Fibroblast of pulmonary artery (primary cell): Measurements from ENCODE around the gene PCDHGA12.
"Not testable (repeated sequence)": the region's sequence is repeated elsewhere in the genome, so short reads cannot be mapped to it uniquely, and the experiment has no call there.

Source experiments
- DNase-seq: peaks from one replicate; pipeline ENCODE4 v3.0.0-alpha.2; 2010; ENCODE audit warnings: low read depth
- H3K4me3 ChIP-seq: replicated peaks from 2 replicates; pipeline ENCODE4 v1.5.1; 2011; ENCODE audit warnings: low read depth, mild to moderate bottlenecking, control low read depth, low read length, moderate library complexity
- TF ChIP-seq, protein P1 (sequence below): IDR thresholded peaks from 2 replicates; pipeline ENCODE4 v1.5.1; 2011; ENCODE audit warnings: mild to moderate bottlenecking, control low read depth, low read length, inconsistent platforms; ENCODE audit errors: missing control alignments

Gene PCDHGA12

DNA sequence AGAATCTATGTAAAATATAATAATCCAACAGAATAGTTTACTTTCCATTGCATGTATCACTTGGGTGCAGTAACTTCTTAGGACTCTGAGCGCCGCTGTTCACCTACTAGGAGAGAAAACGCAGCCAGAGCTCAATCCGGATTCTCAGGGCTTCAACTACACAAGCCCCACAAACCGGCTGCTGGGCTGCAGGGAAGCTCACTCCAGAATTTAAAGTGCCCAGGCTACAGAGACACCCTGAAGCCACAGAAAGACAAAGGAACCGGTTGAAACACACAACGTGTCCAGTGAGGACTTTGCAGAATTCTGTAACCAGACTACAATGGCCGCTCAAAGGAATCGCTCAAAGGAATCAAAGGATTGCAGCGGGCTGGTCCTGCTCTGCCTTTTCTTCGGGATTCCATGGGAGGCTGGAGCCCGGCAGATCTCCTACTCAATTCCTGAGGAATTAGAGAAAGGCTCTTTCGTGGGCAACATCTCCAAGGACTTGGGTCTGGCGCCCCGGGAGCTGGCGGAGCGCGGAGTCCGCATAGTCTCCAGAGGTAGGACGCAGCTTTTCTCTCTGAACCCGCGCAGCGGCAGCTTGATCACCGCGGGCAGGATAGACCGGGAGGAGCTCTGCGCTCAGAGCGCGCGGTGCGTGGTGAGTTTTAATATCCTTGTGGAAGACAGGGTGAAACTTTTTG is 17.3 kb upstream of the PCDHGA12 start, which contains the start of gene PCDHGA10:
Gene PCDHGA10 (plus strand): TSS at position 134 of the 686 bp plus-strand sequence. CDS start 189 bp downstream, at position 323.
- H3K4me3 ChIP-seq = peak within 1 kb of the TSS; percentile 58
- TF ChIP-seq, protein P1, sequence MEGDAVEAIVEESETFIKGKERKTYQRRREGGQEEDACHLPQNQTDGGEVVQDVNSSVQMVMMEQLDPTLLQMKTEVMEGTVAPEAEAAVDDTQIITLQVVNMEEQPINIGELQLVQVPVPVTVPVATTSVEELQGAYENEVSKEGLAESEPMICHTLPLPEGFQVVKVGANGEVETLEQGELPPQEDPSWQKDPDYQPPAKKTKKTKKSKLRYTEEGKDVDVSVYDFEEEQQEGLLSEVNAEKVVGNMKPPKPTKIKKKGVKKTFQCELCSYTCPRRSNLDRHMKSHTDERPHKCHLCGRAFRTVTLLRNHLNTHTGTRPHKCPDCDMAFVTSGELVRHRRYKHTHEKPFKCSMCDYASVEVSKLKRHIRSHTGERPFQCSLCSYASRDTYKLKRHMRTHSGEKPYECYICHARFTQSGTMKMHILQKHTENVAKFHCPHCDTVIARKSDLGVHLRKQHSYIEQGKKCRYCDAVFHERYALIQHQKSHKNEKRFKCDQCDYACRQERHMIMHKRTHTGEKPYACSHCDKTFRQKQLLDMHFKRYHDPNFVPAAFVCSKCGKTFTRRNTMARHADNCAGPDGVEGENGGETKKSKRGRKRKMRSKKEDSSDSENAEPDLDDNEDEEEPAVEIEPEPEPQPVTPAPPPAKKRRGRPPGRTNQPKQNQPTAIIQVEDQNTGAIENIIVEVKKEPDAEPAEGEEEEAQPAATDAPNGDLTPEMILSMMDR = peak; percentile 75
- peak; percentile 84 for DNase-seq

DNA sequence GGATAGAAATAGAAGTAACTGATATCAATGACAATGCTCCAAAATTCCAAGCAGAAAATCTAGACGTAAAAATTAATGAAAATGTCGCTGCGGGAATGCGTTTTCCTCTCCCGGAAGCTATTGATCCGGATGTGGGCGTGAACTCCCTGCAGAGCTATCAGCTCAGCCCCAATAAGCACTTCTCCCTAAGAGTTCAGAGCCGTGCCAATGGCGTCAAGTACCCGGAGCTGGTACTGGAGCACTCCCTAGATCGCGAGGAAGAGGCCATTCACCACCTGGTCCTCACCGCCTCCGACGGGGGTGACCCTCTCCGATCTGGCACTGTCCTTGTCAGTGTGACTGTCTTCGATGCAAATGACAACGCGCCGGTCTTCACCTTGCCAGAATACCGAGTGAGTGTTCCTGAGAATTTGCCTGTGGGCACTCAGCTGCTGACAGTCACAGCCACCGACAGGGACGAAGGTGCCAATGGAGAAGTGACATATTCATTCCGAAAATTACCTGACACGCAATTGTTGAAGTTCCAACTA is 16.7 kb upstream of the PCDHGA12 start:
- TF ChIP-seq, protein P1 = no peak
- no peak for DNase-seq
- H3K4me3 ChIP-seq = peak overlapping the region; percentile 58

DNA sequence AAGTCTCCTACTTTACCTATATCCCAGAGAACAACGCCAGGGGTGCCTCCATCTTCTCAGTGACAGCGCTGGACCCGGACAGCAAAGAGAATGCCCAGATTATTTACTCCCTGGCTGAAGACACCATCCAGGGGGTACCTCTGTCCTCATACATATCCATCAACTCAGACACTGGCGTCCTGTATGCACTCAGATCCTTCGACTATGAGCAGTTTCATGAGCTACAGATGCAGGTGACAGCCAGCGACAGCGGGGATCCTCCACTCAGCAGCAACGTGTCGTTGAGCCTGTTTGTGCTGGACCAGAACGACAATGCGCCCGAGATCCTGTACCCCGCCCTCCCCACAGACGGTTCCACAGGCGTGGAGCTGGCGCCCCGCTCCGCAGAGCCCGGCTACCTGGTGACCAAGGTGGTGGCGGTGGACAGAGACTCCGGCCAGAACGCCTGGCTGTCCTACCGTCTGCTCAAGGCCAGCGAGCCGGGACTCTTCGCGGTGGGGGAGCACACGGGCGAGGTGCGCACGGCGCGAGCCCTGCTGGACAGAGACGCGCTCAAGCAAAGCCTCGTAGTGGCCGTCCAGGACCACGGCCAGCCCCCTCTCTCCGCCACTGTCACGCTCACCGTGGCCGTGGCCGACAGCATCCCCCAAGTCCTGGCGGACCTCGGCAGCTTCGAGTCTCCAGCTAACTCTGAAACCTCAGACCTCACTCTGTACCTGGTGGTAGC is 15.6 kb upstream of the PCDHGA12 start:
- H3K4me3 ChIP-seq, DNase-seq: not testable (repeated sequence)

DNA sequence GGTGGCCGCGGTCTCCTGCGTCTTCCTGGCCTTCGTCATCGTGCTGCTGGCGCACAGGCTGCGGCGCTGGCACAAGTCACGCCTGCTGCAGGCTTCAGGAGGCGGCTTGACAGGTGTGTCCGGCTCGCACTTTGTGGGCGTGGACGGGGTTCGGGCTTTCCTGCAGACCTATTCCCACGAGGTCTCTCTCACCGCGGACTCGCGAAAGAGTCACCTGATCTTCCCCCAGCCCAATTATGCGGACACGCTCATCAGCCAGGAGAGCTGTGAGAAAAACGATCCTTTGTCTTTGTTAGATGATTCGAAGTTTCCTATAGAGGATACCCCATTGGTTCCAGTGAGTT is 15.1 kb upstream of the PCDHGA12 start:
- not testable (repeated sequence) for H3K4me3 ChIP-seq, DNase-seq

DNA sequence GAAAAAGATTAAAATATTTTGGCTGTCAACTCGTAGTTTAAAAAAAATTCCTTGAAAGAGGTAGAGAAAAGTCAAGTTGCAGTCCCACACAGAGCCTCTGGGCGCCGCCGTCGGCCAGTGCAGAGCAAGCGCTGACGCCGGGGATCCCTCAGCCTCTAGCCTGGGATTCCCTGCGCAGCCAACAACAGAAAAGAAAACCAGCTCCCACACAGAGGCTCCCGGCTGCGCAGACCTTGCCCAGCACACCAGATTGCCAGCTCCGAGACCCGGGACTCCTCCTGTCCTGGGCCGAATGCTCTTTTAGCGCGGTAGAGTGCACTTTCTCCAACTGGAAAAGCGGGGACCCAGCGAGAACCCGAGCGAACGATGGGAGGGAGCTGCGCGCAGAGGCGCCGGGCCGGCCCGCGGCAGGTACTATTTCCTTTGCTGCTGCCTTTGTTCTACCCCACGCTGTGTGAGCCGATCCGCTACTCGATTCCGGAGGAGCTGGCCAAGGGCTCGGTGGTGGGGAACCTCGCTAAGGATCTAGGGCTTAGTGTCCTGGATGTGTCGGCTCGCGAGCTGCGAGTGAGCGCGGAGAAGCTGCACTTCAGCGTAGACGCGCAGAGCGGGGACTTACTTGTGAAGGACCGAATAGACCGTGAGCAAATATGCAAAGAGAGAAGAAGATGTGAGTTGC is 12.7 kb upstream of the PCDHGA12 start, which contains the start of gene PCDHGB7:
Gene PCDHGB7 (plus strand): TSS at position 184 of the 679 bp plus-strand sequence. CDS start 183 bp downstream, at position 367.
- TF ChIP-seq, protein P1 = peak; percentile 81
- DNase-seq = peak; percentile 91
- H3K4me3 ChIP-seq = peak within 1 kb of the TSS; percentile 55

DNA sequence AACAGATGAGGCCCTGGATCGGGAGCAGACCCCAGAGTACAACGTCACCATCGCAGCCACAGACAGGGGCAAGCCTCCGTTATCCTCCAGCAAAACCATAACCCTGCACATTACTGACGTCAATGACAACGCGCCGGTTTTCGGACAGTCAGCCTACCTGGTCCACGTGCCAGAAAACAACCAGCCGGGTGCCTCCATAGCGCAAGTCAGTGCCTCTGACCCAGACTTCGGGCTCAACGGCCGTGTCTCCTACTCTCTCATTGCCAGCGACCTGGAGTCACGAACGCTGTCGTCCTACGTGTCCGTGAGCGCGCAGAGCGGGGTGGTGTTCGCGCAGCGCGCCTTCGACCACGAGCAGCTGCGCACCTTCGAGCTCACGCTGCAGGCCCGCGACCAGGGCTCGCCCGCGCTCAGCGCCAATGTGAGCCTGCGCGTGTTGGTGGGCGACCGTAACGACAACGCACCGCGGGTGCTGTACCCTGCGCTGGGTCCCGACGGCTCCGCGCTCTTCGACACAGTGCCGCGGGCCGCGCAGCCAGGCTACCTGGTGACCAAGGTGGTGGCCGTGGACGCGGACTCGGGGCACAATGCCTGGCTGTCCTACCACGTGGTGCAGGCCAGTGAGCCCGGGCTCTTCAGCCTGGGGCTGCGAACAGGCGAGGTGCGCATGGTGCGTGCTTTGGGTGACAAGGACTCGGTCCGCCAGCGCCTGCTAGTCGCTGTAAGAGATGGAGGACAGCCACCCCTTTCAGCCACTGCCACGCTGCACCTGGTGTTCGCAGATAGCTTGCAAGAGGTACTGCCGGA is 11.0 kb upstream of the PCDHGA12 start:
- TF ChIP-seq, protein P1 = no peak
- no peak for DNase-seq
- H3K4me3 ChIP-seq = no peak overlapping the region

DNA sequence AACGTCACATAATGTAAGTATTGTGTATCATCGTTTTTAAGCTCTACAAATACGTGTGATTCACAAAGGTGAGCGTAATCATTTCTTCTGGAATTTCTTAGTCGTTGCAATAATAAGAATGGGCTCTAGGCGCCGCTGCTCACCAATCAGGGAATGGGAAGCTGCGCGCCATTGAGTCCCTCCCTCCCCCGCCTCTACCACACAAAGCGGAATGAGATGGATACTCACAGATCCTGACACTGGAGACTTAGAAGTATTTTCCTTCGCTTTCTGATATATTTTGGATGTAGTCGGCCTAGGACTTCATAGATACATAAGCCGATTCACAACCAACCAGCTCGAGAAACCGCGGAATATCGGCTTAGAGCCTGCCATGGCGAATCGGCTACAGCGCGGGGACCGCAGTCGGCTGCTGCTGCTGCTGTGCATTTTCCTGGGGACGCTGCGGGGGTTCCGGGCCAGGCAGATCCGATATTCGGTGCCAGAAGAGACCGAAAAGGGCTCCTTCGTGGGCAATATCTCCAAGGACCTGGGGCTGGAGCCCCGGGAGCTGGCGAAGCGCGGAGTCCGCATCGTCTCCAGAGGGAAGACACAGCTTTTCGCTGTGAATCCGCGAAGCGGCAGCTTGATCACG is 9.3 kb upstream of the PCDHGA12 start, which contains the start of gene PCDHGA11:
Gene PCDHGA11 (plus strand): TSS at position 197 of the 634 bp plus-strand sequence. CDS start 177 bp downstream, at position 374.
- peak; percentile 82 for DNase-seq
- TF ChIP-seq, protein P1 = peak; percentile 64
- peak within 1 kb of the TSS; percentile 55 for H3K4me3 ChIP-seq
